Stimulated activated CD8-positive, alpha-beta memory T cell treated with anti-CD3 and anti-CD28 coated beads, Interleukin-2, amount 100 ng/mL, for 1 hour (primary cell): Measurements from ENCODE around the gene LSP1.
"Not testable (repeated sequence)": the region's sequence is repeated elsewhere in the genome, so short reads cannot be mapped to it uniquely, and the experiment has no call there.

ENCODE experiments used
- DNase-seq, 2 donors: peaks; one replicate each; pipeline ENCODE4 v3.0.0-alpha.2; 2020; ENCODE audit warnings: low read depth in 2 of 2

The LSP1 gene

GRCh38 chr11:1864831-1865665, 12.2 kb downstream of the LSP1 start:
- DNase-seq = no peak

DNA sequence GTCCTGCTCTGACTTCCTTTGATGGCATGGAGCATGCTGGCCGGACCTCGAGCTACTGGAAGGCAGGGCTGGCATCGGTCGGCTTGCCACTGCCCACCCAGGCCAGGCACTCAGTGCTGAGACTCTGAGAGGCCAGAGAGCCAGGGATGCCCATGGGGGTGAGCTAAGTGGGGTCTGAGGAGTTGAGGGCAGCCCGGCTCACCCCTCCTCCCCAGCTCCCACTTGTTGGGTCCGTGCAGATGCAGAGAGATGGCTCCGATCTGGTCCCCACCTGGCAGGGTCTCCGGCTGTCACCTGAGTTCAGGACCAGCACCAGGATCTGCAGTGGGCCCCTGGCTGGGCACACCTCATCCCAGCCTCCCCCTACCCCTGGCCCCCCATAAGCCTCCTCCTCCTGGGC, 13.3 kb downstream of the LSP1 start:
- DNase-seq = no peak

DNA sequence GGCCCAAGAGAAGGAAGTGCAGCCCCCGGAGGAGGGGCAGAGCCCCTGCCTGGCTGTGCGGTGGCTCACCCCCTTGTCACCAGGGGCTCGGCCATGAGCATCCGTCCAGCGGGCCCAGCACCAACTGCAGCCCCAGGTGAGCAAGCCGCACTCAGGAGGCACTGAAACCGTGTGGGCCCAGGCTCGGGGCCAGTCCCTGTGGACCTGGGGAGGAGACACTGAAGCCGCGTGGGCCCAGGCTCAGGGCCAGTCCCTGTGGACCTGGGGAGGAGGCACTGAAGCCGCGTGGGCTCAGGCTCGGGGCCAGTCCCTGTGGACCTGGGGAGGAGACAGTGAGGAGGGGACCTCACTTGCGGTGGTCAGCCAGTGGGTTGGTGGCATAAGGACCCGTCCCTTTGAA, 13.9 kb downstream of the LSP1 start:
- no peak for DNase-seq

DNA sequence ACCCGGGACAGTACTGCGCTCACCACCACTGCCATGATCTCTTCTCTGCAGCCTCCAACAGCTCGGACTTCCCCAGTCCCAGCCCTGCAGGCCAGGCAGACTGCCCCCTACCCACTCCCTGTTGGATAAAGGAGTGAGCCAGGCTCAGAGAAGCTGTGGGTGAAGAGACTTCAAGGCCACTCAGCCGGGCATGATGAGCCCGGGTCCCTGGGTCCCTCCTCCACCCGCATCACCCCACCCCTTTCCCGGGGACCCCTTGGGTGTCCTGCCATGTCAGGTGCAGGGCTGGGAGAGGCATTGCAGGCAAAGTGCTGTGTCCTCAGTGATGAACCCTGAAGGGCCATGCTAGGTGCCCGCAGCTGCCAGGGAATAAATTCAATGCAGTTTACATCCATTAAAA, 14.5 kb downstream of the LSP1 start:
- no peak for DNase-seq

DNA sequence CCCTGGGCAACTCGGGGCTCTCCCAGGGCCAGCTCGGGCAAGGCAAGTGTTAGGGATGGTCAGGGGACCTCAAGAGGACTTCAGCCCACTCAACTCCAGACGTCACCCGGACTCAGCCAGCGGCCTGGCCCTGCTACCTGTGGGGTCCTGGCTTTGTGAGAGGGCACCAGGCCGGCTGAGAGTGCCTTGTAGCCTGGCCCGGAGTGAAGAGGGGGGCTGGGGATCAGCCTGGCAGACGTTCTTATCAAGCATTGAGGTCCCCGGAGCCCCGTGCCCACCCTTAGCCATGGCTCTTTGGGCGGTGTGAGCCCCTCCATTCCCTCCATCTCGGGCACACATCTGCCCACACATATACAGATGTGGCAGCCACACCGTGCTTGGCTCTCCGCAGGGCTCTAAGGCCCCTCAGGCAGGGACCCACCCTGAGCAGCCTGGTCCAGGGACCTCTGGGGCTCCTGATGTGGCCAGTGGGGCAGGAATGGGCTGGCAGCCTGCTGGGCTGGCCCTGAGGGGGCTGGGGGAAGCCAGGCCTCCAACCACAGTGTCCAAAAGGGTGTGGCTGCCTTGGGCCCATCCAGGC, 15.3 kb downstream of the LSP1 start:
- DNase-seq = no peak

DNA sequence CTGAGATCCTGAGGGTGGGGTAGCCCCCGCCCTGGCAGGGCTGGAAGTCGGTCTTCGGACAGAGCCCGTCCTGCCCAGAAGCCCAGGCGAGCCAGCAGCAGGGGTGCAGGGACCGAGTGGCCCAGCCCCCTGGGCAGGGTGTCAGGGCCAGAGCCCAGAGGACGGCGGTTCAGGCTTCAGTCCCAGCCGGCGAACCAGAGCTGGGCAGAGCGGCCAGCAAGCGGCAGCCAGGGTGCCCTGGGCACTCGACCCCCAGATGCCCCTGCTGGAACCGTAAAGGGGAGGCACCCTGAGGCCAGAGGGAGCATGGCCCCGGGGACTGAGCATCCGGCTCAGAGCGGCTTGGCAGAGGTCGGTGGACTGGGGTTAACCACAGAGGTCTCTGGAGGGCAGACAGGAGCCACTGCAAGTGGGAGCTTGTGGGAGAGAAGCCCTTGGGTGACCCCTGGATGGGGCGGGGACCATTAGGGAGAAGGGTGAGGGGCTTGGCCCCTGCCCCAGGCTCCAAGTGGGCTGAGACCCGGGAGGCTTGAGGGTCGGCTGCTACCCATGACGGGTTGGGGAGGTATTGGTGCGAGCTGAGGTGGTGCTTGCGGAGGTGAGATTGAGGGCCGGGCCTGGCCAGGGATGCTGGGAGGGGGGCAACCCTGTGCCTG, 15.9 kb downstream of the LSP1 start:
- DNase-seq = no peak

DNA sequence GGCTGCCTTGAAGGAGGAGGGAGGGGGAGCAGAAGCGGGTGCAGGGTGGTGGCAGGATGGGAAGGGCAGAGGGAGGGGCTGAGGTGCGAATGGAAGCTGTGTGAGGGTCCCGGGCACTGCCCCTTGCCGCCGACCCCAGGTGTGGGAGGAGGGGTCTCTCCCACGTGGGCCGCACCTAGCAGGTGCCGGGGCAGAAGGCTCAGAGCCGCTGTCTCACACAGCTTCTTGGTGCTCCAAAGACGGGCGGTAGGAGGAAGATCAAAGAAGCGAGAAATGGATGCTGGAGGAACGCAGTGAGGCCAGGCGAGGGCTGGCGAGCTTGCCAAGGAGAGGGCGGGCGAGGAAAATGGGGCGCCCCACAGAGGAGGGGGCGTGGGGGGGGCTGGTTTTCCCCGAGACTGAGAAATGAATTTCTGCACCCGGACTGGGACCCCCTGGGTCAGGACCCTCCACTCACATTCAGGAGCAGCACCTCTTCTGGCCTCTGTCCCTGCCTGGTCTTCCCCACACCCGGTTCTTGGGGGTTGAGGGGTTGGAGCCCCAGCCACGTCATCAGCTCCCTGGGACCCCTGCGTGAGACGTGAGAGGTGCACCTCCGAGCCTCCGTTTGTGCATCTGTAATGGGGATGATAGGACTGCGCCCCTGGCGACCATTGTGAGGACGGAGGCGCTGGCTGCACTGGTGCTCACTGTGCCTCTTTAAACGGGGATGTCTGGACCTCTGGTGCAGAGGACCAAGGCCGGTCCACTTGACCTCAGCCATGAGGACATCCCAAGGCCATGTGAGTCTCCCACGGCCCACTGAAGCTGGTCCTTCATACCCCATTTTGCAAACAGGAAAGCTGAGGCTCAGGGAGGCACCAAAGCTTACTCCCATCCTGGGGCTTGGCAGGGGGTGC, 16.8 kb downstream of the LSP1 start:
- no peak for DNase-seq

DNA sequence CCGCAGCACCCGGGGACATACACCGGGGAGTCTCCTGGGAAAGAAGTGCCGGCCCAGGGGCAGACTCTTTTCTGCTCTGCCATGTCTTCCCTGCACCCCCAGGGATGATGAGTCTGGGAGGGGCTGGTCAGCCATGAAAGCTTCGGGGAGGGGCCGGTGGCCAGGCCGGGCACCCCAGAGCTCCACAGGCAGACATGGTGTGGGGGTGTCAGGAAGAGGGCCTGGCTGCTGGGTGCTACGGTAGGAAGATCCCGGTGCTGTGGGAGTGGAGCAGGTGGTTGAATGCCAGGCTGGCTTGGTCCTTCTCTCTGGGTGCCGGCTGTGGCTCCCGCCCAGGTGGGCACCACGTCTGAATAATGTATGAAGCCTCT, 17.4 kb downstream of the LSP1 start:
- no peak for DNase-seq

DNA sequence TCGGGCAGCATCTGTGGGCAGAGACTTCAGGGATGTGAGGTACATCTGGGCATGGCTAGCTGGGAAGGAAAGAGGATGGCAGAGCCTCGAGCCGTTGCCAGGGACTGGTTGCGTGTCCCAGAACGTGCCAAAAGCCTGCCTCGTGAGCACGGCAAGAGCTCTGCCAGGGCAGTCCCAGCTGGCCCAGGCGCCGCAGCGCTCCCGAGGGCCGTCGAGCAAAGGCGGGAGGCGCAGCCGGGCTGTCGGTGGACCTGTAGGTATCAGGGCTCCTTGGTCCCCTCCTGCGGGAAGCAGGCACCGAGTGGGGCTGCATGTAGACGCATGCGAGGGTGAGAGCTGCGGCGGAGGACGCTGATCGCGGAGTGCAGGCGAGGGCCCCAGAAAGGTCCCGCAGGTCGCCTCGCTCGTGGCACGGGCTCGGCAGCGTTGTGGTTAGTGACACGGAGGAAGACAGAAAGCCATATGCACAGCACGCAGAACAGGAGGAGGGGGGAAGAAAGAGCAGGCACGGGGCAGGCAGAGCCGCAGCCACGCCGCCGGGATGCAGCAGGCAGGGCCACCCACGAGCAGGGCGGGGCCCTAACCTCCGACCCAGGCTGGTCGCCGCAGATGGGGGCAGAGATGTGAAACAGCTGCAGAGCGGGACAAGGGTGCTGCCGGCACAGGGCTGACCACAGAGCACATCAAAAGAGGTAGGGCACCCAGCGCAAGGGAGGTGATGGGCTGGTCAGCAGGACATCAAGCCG, 18.0 kb downstream of the LSP1 start:
- DNase-seq = no peak

GRCh38 chr11:1871531-1871930, 18.6 kb downstream of the LSP1 start:
- DNase-seq = no peak

DNA sequence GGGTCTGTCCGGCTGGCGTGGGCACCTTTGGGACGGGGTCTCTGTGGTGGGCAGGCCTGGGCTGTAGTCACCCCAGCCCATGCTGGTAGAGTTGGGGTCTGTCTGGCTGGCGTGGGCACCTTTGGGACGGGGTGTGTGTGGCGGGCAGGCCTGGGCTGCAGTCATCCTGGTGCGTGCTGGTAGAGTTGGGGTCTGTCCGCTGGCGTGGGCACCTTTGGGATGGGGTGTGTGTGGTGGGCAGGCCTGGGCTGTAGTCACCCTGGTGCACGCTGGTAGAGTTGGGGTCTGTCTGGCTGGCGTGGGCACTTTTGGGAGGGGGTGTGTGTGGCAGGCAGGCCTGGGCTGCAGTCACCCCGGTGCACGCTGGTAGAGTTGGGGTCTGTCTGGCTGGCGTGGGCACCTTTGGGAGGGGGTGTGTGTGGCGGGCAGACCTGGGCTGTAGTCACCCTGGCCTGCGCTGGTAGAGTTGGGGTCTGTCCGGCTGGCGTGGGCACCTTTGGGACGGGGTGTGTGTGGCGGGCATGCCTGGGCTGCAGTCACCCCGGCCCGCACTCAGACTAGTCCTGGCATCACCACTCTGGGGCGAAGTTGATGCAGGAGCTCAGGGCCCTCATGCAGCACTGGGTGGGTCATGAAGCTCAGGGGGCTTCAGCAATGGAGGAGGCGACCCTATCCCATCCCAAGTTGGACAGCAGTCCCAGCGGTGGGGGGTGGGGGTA, 19.5 kb downstream of the LSP1 start:
- DNase-seq = no peak

GRCh38 chr11:1873048-1873812, 20.3 kb downstream of the LSP1 start:
- DNase-seq = no peak

DNA sequence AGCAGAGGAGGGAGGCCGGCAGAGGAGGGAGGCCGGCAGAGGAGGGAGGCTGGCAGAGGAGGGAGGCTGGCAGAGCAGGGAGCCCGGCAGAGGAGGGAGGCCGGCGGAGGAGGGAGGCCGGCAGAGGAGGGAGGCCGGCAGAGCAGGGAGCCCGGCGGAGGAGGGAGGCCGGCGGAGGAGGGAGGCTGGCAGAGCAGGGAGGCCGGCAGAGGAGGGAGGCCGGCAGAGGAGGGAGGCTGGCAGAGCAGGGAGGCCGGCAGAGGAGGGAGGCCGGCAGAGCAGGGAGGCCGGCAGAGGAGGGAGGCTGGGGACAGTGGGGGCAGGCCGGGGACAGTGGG, 20.9 kb downstream of the LSP1 start:
- not testable (repeated sequence) for DNase-seq

GRCh38 chr11:1874441-1875092, 21.7 kb downstream of the LSP1 start:
- not testable (repeated sequence) for DNase-seq

- no peak for DNase-seq
Observed at GRCh38 chr11:1875093-1875850, 22.4 kb downstream of the LSP1 start.

- DNase-seq = not testable (repeated sequence)
Observed at GRCh38 chr11:1875851-1876301, 23.0 kb downstream of the LSP1 start.

DNA sequence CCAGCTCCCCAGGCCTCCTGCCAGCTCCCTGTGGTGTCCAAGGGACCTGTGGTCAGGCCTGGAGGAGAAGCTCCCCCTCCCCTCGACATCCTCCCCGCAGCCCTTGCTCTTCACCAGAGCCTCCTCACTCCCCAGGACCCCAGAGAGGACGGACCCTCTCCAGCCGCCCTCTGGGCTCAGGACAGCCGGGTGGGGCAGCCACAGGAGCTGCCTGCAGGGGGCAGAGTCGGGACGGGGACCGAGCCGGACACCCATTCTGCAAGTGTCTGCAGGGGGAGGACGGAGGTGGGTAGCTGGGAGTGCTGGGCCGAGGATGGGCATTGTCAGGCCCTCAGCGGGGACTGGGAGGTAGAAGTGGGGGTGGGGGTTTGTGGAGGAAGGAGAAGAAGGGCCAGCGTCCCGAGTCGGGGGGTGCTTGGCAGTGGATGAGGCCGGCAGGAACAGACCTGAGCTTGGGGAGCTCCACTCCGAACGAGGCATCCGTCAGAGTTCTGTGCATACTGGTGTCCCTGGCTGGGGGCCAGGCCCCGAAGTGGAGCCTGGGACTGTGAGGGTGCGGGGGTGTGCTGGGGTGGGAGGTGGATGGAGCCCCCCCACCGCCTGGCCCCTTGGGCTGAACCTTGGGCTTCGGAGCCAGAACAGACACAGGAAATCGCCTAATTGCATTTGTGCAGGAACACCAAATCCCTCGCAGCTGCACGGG, 23.6 kb downstream of the LSP1 start:
- no peak for DNase-seq
